Measurements from ENCODE around the gene FGF12.

The FGF12 gene

GRCh38 chr3:192317564-192317963 lies 409.8 kb downstream of the FGF12 start:
- Histone ChIP-seq H3K9me2 (ENCODE audit: low read depth, low read length) (no peaks in the 10 kb centered on the region), H3K4me2 (ENCODE audit: low read length) (no peak overlapping the region), H3K9ac (ENCODE audit: low read length) (no peak overlapping the region), H3K79me2 (ENCODE audit: insufficient read depth, low read length) (no peaks in the 10 kb centered on the region), H3K27ac (ENCODE audit: low read depth, low read length, poor library complexity, severe bottlenecking) (no peak overlapping the region), H3F3A (ENCODE audit: insufficient read depth, low read length) (no peaks in the 10 kb centered on the region), H3K4me3 (ENCODE audit: low read depth, low read length, poor library complexity, severe bottlenecking) (no peak overlapping the region), H2AFZ (ENCODE audit: low read length) (no peak overlapping the region), H3K9me3 (ENCODE audit: low read length) (no peaks in the 10 kb centered on the region), H3K4me1 (ENCODE audit: insufficient read depth, low read length, severe bottlenecking) (no peaks in the 10 kb centered on the region), H4K20me1 (ENCODE audit: insufficient read depth, low read length) (no peaks in the 10 kb centered on the region), H3K27me3 (ENCODE audit: insufficient read depth, low read length) (no peaks in the 10 kb centered on the region), H3K36me3 (ENCODE audit: insufficient read depth, low read length) (no peaks in the 10 kb centered on the region)
- TF ChIP-seq EZH2 (IDR thresholded peaks at IDR 0.05; ENCODE audit: borderline replicate concordance, low read length) (no peak), CTCF (IDR thresholded peaks at IDR 0.05; ENCODE audit: low read length) (no peak)

- no peaks in the 10 kb centered on the region for H3K4me1 ChIP-seq (ENCODE audit: insufficient read depth, low read length, severe bottlenecking)
- no peaks in the 10 kb centered on the region for H3K9me2 ChIP-seq (ENCODE audit: low read depth, low read length)
- H3K4me2 ChIP-seq (ENCODE audit: low read length), result no peak overlapping the region
- no peaks in the 10 kb centered on the region for H4K20me1 ChIP-seq (ENCODE audit: insufficient read depth, low read length)
- H2AFZ ChIP-seq (ENCODE audit: low read length), result no peak overlapping the region
- H3K27me3 ChIP-seq (ENCODE audit: insufficient read depth, low read length), result no peaks in the 10 kb centered on the region
- H3K9ac ChIP-seq (ENCODE audit: low read length), result no peak overlapping the region
- no peak overlapping the region for H3K4me3 ChIP-seq (ENCODE audit: low read depth, low read length, poor library complexity, severe bottlenecking)
- no peak overlapping the region for H3K27ac ChIP-seq (ENCODE audit: low read depth, low read length, poor library complexity, severe bottlenecking)
- H3K9me3 ChIP-seq (ENCODE audit: low read length), result no peaks in the 10 kb centered on the region
- no peaks in the 10 kb centered on the region for H3K36me3 ChIP-seq (ENCODE audit: insufficient read depth, low read length)
- TF ChIP-seq EZH2 (IDR thresholded peaks at IDR 0.05; ENCODE audit: borderline replicate concordance, low read length), result no peak
- no peak for TF ChIP-seq CTCF (IDR thresholded peaks at IDR 0.05; ENCODE audit: low read length)
- H3K79me2 ChIP-seq (ENCODE audit: insufficient read depth, low read length), result no peaks in the 10 kb centered on the region
- H3F3A ChIP-seq (ENCODE audit: insufficient read depth, low read length), result no peaks in the 10 kb centered on the region
Measured at GRCh38 chr3:192313605-192314004, 413.7 kb downstream of the FGF12 start.

GRCh38 chr3:192307631-192308030 lies 419.7 kb downstream of the FGF12 start:
- Histone ChIP-seq H3F3A (ENCODE audit: insufficient read depth, low read length) (no peaks in the 10 kb centered on the region), H3K27ac (ENCODE audit: low read depth, low read length, poor library complexity, severe bottlenecking) (no peak overlapping the region), H3K9me2 (ENCODE audit: low read depth, low read length) (no peaks in the 10 kb centered on the region), H3K36me3 (ENCODE audit: insufficient read depth, low read length) (no peaks in the 10 kb centered on the region), H2AFZ (ENCODE audit: low read length) (no peak overlapping the region), H3K79me2 (ENCODE audit: insufficient read depth, low read length) (no peaks in the 10 kb centered on the region), H4K20me1 (ENCODE audit: insufficient read depth, low read length) (no peaks in the 10 kb centered on the region), H3K4me2 (ENCODE audit: low read length) (no peak overlapping the region), H3K4me3 (ENCODE audit: low read depth, low read length, poor library complexity, severe bottlenecking) (no peak overlapping the region), H3K9me3 (ENCODE audit: low read length) (no peaks in the 10 kb centered on the region), H3K4me1 (ENCODE audit: insufficient read depth, low read length, severe bottlenecking) (no peaks in the 10 kb centered on the region), H3K27me3 (ENCODE audit: insufficient read depth, low read length) (no peaks in the 10 kb centered on the region), H3K9ac (ENCODE audit: low read length) (no peak overlapping the region)
- no peak for TF ChIP-seq EZH2 (IDR thresholded peaks at IDR 0.05; ENCODE audit: borderline replicate concordance, low read length)
- TF ChIP-seq CTCF (IDR thresholded peaks at IDR 0.05; ENCODE audit: low read length), result no peak
